ENCODE measurements around the gene LY6G5B.

- TF ChIP-seq CTCF (conservative IDR thresholded peaks at IDR 0.05; ENCODE audit: low read depth in 2 of 2): no peak
- TF ChIP-seq ZNF114 (CRISPR knock-in tag; IDR thresholded peaks at IDR 0.05): no peak
- no peak for TF ChIP-seq CREB1 (CRISPR knock-in tag; IDR thresholded peaks at IDR 0.05; ENCODE audit: low read depth)
Observed at GRCh38 chr6:31707701-31708100, 37.9 kb downstream of the LY6G5B start.

Data from GM23338 (cell line).